ENCODE measurements around the gene MYO18B. TPM values are rescaled to one million over a fixed set of nuclear protein-coding genes. Genes with fewer than 3 reads are reported as not detected.

Gene MYO18B
- polyA plus RNA-seq, 3 donors: 0.16 to 0.21 (median 0.20) TPM

DNA sequence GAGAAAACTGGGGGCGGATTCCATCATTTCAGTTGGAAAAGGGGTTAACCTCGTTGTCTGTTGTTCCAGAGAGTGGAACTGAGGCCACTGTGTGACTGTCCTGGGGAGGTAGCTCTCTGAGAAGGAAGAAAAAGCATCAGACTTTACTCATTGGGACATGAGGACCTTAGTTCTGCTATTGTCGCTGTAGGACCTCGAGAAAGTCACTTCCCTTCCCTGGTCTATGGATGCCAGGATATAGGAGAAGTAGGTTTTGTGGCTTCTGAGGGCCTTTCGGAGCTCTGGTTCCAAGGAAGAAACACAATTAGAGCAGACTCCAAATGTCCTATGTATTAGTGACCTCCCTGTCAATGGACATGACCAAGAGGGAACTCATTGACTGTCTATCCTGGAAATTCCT, 6.2 kb downstream of the MYO18B start:
- DNase-seq: no peak

DNA sequence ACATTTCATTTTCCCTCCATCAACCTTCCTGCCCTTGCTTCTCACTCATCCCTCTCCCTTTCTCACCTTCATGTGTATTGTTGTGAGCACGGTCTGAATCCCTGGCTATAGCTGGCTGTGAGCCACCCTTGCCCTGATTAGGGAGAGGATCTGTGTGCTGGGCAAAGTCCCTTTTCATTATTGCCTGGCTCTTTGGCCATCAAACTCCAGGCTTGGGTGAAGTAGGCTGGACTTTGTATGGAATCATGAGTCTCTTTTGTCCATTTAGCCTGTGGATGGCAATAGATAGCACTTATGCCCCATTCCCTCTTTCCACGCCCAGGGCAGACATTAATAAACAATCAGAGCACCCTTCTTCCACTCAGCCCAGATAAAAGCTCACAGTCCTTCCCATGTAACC, 6.7 kb downstream of the MYO18B start:
- no peak for DNase-seq

DNA sequence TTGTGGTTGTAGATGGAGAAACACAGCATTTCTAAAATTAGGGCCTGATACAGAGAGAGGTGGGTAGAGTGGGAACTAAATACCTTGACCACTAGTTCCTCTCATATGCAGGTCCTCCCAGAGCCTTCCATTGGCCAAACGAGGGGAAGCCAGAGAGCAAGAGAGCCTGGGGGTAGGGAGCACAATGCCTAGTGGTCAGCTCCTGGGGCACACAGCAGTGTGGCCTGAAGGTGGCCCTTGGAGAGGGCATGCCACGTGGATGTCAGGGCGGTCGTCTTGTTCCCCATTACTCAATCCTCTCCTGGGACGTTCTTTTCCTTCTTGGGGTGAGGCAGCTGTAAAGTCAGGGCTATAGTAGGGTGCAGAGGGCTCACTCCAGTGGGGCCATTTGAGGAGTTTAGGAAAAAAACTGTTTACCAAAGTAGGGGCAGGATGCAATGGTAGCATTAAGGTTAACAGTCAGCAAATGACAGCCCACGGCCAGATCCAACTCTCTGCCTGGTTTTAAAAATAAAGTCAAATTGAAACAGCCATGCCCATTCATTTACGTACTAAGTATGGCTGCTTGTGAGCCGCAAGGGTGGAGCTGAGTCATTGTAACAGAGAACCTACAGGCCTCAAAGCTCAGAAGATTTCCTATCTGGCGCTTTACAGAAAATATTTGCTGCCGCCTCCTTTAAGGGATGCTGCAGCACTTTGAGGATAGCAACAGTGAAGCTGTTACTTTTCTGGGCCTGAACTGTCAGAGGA, 7.6 kb downstream of the MYO18B start:
- no peak for DNase-seq

DNA sequence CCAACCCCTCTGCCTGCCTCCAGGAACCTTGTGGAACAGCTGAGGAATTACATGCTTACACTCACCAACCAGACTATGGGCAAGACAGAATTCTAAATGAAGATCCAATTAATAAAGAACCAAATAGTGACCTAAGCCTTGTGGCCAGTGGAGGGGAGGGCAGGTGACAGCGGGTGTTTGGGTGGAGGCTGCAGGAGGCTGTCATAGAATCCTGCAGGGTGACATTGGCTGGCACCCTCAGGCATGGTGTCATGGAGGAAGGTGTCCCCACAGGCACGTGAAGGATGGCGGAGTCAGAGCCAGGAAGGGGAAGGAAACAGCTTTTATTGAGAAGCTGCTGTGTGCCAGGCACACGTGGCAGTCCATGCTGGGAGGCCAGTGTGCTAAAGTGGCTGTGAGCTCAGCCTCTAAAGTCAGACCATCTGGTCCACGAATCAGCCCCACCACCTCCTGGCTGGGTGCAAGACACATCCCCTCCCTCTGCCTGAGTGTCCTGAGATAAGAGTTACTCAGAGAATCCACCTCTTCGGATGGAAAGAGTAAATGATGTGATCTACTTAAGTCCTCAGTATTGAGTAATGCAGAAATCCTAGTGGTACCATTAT, 8.7 kb downstream of the MYO18B start:
- DNase-seq: no peak

DNA sequence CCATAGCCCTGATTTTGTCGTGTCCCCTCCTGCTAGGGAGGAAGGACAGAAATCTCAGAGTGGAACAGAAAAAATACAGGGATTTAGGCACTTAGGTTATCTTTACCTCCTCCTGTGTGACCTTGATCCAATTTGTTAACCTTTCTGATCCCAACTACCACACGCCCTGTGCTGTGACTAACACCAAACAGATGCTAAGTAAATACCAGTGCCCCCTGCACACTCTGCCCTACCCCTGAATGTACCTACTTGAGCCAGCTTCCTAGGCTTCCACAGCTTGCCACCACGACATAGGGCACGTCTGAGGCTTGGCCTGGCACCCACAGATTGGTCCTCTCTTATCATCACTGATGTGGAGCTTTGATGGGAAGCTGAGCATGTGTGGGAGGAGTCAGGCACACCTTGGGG, 9.2 kb downstream of the MYO18B start:
- DNase-seq: no peak

DNA sequence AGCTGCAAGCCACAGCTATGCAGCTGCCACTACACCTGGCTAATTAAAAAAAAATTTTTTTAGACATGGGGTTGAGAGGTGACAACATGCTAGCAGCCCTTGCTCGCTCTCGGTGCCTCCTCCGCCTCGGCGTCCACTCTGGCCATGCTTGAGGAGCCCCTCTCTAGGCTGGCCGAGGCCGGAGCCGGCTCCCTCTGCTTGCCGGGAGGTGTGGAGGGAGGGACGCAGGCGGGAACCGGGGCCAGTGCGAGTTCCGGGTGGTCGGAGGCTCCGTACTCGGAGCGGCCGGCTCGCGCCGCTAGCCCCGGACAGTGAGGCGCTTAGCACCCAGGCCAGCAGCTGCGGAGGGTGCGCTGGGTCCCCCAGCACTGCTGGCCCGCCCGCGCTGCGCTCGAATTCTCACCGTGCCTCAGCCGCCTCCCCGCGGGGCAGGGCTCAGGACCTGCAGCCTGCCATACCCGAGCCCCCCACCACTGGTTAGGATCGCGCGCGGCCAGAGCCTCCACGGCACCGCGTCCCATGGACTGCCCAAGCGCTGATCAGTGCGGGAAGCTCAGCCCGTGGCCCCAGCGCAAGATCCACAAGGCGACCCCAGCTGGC, 10.7 kb downstream of the MYO18B start:
- DNase-seq: no peak

DNA sequence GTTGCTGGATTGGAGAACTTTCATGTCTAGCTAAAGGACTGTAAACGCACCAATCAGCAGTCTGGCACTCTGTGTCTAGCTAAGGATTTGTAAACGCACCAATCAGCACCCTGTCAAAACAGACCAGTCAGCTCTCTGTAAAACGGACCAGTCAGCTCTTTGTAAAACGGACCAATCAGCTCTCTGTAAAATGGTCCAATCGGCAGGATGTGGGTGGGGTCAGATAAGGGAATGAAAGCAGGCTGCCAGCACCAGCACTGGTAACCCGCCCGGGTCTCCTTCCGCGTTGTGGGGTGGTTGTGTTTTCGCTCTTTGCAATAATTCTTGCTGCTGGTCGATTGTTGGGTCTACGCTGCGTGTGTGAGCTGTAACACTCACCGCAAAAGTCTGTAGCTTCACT, 11.3 kb downstream of the MYO18B start:
- no peak for DNase-seq

DNA sequence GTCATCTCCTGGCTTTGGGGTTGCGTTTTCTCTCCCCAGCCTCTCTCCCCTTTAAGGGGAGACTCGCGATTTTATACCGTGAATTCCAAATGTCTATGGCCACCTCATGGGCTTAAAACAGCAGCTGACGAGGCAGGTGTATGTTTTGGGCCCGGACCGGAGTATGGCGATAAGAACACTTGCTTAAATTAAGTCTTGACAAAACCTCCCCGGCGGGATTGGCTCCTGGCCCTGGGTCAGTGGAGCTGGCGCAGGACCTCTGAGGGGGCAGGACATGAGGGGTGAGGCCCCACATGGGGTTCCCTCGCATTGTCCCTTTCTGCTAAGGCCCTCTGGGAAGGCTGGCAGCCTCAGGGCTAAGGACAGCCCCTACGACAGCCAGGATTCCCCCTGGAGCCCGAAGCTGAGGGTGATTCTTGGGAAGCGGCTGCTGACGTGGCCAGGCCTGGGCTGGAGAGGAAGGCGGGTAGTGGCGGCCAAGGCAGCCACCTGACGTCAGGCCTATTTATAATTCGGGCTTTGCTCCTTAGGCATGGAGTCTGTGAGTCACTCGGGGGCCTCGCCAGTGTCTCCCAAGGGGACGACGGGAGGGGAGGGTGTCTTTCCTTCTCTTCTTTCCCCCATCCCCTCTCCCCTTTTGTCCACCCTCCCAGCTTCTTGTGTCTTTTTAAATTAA, 12.7 kb downstream of the MYO18B start:
- no peak for DNase-seq

DNA sequence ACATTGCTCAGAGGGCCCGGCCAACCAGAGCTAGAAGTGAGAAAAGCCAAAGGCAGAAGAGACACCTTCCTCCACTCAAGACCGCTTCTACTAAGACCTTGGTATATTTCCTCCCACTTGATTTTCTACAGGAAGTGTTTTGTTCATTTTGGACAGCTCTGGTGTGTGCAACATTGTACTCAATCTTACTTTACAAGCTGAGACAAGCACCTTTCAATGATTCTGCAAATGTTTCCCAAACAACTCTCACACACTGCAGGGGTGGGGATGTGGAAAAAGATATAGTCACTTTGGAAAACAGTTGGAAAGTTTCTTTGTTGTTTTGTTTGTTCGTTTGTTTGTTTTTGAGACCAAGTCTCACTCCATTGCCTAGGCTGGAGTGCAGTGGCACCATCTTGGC, 15.7 kb downstream of the MYO18B start:
- no peak for DNase-seq

DNA sequence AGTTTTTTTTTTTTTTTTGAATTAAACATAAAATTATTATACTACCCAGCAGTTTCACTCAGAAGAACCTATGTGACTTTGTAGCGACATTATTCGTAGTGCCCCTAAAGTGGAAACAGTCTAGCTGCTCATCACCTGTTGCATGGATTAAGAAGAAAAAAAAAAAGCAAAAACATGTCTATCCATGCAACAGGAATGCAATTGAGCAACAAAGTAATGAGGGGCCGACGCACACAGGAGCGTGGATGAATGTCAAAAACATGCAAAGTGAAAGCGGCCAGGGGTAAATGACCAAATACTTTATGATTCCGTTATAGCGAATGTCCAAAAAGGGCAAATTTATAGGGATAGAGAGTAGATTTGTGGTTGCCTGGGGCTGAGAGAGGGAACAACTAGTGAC, 16.3 kb downstream of the MYO18B start:
- DNase-seq: no peak

DNA sequence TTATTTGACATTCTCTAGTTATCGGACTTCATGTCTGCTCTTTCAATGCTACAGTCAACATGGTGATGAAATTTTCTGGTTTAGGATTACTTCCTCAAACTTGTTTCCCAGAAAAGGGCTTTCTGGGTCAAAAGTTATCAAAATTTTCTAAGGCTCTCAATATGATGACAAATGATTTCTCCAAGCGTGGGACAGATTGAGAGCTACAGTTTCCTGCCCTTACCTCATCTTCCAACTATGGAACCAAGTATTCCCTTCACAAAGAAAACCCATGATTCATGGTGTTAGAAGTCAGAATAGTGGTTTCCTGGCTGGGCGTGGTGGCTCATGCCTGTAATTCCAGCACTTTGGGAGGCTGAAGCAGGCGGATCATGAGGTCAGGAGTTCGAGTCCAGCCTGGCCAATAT, 17.8 kb downstream of the MYO18B start:
- DNase-seq: no peak

DNA sequence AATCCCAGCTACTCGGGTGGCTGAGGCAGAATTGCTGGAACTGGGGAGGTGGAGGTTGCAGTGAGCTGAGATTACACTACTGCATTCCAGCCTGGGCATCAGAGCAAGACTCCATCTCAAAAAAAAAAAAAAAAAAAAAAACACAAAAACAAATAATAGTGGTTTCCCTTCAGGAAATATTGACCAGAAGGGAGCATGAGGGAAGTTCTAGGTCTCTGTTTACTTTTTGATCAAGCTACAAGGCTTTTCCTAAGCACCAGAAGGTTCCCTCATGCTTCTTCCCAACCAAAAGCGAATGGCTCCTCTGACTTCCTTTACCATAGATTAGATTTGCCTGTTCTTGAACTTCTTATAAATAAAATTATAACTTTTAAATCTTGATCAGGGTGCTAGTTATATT, 18.3 kb downstream of the MYO18B start:
- DNase-seq: no peak

DNA sequence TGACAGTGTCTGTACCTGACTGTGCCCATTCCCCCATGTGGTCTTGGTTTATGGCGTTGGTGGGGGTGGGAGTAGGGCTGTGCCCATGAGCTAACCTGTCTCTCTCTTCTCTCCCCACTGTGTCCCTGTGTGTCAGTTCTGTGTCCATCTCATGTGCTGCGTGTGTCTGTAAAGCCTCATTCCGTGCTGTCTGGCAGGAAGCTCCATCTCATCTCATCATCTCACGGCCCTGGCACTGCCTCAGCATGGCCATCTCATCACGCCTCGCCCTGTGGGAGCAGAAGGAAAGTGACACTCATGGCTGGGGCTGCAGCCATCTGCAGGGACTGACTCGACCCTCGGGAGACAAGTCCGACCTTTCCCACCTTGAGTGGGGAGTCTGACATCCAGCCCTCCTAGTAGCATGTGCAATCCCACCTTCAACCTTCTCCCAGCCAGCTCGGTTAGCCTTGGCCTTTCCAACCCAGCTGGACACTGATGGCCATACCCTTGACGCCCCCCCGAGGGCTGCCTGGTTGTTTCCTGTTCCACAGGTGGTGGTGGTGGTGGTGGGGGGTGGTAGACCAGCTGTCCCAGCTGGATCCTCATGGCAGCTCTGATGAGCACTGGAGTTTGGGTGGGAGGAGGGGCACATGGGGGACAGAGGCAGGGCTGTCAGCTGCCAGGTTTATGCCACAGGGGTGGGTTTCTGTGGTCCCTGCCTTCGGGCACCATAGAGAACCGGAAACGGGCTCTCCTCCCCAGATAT, 19.0 kb downstream of the MYO18B start:
- DNase-seq: no peak

DNA sequence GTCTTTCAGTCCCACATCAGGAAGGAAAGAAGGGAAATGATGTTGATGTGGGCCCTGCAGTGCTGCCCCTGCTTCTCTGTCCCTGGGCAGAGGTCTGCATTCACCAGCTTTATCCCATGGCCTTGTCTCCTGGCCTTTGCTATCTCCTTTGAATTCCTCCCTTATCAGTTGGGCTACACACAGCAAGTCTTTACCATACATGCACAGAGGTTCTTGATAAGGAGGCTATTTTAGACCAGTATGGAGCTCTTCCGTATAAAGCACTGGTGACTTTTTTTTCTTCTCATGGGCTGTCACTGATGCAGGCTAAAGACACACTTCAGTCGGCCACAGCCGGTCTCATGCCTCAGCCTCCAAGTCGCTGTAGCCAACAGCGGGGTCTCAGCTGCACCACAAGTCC, 20.2 kb downstream of the MYO18B start:
- no peak for DNase-seq

DNA sequence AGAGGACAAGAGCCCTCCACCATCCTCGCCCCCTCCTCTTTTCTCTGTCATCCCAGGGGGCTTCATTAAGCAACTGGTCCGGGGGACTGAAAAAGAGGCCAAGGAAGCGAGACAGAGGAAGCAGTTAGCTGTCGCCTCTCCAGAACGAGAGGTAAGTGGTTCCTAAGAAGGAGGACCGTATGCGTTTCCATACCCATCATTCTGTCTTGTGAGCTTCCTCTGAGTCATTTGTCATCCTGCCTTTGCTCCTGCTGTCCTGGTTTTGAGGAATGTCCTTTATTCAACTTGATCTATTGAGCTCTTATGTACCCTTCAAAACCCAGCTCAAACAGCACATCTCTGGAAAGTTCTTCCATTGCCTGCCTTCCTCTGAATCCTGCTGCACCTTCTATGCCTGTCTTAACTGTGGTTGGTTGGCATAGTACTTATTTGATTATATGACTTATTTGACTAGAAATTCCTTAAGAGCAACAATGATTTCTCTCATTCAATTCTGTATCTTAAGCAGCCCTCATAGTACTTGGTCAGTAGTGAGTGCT, 21.3 kb downstream of the MYO18B start:
- no peak for DNase-seq

DNA sequence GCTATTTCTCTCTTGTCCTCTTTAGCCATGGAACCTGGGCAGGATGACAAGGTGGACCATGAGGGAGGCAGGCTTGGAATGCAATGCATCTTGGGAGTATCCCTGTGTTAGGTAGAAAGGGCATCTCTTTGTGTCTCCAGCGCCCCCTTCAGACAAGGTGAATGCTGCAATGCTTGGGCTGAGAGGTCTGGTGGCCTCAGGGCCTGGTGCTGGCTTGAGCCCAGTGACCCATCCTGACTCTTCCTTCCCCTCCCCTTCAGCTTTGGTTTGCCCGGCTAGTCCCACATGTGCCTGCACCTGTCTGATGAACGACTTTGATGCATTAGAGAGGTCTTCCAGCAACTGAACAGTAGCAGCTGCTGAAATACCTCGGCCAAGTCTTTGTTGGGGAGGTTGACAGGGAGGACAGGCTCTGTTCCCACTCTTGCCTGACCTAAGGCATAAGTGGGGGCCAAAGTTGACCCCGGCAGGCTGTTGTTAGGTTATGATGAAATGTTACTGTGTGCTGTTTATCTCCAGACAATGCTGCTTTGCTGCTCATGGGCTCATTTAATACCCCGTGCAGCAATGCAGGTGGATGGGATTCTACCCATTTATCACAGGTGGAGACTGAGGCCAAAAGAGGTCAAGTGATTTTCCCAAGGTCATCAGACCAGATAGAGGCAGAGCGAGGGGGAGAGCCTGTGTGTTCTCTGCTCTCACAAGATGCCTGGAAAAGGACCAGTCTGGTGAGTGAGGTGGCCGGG, 22.5 kb downstream of the MYO18B start:
- DNase-seq: no peak

DNA sequence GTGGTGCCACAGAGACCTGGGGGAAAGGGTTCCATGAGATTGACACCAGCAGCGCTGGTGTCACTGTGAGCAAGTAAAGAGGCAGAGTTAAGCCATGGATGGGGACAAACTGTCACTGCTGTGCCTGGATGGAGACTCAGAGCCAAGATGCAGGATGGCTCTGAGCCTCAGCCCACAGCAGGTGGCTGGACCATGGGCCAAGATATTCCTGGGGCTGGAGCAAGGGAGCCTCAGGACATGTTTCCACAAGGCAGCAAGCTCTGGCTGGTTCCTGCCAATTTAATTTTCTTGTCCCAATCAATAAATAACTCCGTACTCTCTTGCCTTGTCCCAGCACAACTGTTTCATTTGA, 23.0 kb downstream of the MYO18B start:
- no peak for DNase-seq

DNA sequence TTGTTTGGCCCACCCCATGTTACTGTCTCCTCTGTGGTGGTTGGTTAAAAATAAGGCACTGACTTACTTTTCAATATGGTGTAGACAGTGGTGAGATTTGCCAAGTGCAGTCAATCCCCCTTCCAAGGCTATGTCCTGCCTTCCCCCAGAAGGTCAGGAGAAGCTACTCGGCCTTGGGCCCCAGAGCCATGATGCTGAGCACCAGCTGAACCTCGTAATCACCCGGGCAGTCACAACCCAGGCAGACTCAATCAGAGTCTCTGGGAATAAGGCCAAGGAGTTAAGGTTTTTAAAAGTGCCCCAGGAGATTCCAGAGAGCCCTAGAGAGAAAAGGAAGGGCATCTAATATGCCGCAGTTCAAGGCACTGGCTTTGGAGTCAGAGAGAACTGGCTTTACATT, 23.8 kb downstream of the MYO18B start:
- DNase-seq: no peak

DNA sequence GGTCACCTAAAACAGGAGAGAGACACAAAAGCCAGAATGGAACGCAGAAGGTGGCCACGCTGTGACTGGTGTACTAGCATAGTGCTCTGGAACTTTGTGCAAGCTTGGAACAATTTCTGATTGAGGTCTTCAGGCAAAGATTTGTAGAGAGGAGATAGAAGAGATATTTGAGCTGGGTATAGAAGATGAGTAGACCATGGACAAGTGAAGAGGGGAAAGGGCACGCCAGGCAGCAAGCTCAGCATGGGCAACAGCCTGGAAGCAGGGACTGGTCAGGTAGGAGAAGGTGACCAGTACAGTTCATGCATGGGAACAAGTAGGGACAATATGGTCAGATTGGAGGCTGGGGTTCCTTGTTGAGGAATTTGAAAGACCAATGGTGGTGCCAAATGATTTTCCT, 24.4 kb downstream of the MYO18B start:
- no peak for DNase-seq

DNA sequence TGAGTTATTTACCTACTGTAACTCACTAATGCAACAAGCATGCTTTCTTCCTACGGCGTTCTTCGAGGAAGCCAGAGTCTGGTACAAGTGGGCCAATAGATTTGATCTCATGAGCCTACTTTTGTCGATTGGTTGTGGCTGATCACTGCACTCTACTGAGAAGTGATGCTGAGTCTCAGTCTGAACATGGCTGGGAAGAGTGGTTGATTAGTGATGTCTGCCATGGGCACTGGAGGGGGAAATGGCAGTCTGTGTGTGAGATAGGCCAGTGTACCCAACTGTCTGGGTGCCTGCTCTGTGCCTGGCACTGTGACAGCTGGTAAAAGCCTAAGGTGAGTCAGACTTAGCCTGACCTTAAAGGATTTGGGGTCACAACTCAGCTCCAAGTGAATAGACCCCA, 28.3 kb downstream of the MYO18B start:
- no peak for DNase-seq

DNA sequence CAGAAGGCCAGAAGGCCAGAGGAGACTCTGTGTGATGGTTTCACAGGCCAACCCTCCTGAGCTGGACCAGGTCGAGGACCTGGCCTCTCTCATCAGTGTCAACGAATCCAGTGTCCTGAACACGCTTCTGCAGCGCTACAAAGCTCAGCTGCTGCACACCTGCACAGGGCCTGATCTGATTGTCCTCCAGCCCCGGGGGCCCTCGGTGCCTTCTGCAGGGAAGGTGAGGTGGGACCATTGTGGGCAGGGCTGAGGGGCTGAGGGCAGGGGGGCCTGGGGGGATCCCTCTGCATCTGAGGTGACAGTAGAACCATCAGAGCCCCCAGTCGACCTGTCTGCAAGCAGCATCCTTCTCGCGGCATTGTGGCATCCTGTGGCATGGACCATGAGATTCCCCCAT, 30.3 kb downstream of the MYO18B start:
- no peak for DNase-seq

All from renal pelvis (tissue), 4 donors.